ENCODE data around the gene CAMKK1.
"Not testable (repeated sequence)": the region's sequence is repeated elsewhere in the genome, so short reads cannot be mapped to it uniquely, and the experiment has no call there.

CAMKK1 gene

DNA sequence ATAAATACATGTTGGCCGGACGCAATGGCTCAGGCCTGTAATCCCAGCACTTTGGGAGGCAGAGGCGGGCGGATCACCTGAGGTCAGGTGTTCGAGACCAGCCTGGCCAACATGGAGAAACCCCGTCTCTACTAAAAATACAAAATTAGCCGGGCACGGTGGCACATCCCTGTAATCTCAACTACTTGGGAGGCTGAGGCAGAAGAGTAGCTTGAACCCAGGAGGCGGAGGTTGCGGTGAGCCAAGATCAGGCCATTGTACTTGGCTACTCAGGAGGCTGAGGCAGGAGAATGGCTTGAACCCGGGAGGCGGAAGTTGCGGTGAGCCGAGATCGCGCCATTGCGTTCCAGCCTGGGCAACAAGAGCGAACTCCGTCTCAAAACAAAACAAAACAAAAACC is 48.3 kb downstream of the CAMKK1 start:
- not testable (repeated sequence) for DNase-seq

DNA sequence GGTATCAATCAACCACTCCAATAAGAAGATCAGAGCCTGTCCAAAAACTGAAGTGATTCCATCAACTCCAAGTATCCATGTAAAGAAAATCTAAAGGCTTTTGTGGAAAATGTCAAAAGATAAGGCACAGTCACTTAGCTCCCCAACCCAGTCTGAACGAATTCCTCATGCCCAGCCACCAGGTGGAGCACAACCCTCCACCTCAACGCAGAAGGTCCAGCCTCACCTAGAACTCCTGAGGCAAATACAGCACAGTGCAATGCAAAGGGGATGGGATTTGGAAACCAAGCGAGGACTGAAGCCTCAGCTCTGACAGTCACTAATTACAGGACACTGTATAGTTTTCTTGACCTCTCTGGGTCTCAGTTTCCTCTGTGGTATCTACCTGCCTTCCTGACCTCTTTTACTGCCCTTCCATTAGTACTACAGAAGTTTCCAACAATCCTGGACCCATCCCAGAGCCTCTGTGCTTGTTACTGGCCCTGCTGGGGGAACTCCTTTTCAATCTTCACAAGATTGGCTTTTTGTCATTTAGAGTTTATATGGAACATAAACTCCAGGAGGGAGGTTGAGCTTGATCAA is 48.8 kb downstream of the CAMKK1 start:
- peak in 1 of 2 experiments; percentile 52 for DNase-seq

- no peak for DNase-seq
Measured at GRCh38 chr17:3838206-3838605, 54.6 kb downstream of the CAMKK1 start.

GRCh38 chr17:3836551-3836950 is 56.3 kb downstream of the CAMKK1 start:
- DNase-seq: no peak

DNA sequence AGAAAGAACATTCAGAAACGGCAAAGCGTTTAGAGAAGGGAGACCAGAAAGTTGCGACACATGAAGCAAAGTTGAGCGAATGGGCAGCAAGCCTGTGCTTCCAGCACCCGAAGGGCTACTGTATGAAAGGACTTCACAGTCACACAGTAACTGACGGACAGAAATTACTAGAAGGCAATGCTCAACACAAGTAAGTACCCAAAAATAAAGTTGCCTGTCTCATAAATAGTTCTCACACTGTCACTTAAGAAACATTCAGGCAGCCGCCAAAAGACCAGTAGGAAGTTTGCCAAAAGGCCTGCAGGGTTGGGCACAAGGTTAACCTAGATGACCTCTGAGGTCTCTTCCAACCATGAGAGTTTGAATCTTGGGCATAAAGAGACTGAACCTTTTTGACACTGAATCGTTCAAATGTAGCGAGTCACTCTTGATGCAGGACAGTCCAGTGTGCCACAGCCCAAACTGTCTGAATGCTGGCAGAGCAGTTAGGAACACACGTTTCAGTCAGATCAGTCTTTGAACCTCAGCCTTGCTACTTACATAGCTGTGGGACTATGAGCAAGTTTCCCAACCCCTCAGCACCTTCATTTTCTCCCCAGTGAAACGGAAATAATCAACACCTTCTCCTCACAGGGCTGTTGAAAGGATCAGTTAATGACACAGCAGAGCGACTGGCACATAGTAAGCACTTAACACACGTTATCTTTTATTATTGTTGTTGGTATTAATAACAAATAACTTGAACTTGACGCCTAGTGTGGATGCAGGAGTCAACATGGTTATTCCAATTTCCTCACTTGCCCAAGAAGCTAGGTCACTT is 57.2 kb downstream of the CAMKK1 start:
- no peak for DNase-seq

GRCh38 chr17:3834811-3835210 is 58.0 kb downstream of the CAMKK1 start:
- DNase-seq: no peak

- no peak for DNase-seq
Measured at GRCh38 chr17:3828852-3829232, 64.0 kb downstream of the CAMKK1 start.

GRCh38 chr17:3828151-3828851 is 64.6 kb downstream of the CAMKK1 start:
- no peak for DNase-seq

DNA sequence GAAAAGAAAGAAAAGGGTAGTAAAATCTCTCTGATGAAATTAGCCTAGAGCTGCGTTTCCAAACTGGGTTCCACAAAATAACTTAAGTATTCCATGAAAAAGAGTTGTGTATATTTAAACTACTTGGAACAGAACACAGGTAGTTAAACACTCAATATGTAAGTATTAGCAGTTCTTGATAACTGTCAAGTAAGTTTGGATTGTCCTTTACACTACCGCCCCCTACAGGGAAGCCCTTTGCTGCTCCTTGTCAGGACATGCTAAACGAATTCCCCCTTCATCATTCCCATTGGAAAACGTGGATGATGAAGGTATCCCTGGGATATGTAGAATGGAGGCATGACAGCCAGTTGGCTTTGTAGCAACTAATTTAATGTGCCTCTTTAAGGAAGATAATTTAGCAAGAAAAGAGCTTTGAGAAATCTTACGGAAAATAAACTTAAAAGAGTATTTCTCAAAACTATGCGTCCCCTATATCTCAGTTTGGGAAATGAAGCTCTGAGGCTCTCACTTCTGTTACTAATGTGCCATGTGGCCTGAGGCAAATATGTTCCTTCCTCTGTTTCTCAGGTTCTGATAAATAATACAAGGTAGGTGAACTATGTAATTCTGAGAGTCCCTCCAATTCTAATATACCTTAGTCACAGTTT is 65.6 kb downstream of the CAMKK1 start:
- DNase-seq: peak in 1 of 2 experiments; percentile 14

DNA sequence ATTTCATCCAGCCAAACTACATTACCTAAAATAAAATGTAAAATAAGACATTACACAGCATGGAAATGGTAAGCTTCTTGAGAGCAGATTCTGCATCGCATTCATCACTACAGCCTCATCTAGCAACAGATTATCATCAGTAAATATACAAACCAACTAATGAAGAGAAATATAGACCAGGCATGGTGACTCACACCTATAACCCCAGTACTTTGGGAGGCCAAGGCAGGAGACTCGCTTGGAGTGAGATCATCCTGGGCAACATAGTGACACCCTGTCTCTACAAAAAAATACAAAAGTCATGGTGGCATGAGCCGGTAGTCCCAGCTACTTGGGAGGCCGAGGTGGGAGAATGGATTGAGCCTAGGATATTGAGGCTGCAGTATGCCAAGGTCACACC is 66.7 kb downstream of the CAMKK1 start:
- no peak for DNase-seq

GRCh38 chr17:3821101-3821500 is 71.8 kb downstream of the CAMKK1 start:
- DNase-seq: no peak

GRCh38 chr17:3818786-3819185 is 74.1 kb downstream of the CAMKK1 start:
- DNase-seq: no peak

- DNase-seq: no peak
Measured at GRCh38 chr17:3817851-3818605, 74.8 kb downstream of the CAMKK1 start.

DNA sequence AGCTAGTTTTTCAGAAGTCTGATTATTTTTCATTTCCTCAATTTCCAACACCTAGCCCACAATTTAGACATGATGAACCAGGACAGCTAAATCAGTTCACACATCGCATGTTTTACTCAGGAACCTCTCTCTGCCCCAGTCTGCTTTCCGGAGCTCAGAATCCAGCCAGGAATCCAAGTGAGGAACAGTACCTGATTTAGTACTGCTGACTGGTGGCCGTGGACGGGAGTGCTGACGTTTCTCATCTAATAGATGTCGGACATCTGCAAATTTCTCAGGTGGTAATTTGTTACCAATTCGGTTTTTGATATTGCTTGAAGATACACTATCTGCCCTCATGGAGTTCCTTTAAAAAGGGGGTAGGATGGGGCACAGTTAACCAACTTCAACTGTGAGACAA is 76.9 kb downstream of the CAMKK1 start:
- DNase-seq: no peak

- DNase-seq: no peak
Measured at GRCh38 chr17:3815122-3815521, 77.7 kb downstream of the CAMKK1 start.

- no peak for DNase-seq
Measured at GRCh38 chr17:3814361-3814760, 78.5 kb downstream of the CAMKK1 start.

GRCh38 chr17:3813171-3813570 is 79.7 kb downstream of the CAMKK1 start:
- no peak for DNase-seq

DNA sequence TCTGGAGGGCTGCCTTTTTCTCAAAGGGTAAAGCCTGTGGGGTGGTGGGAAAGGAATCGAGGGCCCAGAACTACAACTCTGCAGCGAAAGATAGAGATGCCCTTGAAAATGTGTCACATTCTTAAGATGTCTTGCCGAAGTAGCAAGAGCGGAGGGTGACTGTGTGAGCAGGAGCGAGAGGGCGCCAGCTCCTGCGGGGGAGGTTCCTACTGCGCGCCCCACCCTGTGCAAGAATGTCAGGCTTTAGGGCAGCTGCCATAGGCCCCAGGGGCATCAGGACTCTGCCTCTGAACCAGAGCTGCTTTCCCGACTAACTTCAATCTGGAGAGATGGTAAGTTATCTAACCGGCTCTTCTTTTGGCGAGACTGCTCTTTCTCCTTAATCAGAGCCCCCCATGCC is 80.1 kb downstream of the CAMKK1 start:
- no peak for DNase-seq

GRCh38 chr17:3812284-3812683 is 80.6 kb downstream of the CAMKK1 start:
- DNase-seq: no peak
